ENCODE data around the gene DPH2.

DPH2 gene

DNA sequence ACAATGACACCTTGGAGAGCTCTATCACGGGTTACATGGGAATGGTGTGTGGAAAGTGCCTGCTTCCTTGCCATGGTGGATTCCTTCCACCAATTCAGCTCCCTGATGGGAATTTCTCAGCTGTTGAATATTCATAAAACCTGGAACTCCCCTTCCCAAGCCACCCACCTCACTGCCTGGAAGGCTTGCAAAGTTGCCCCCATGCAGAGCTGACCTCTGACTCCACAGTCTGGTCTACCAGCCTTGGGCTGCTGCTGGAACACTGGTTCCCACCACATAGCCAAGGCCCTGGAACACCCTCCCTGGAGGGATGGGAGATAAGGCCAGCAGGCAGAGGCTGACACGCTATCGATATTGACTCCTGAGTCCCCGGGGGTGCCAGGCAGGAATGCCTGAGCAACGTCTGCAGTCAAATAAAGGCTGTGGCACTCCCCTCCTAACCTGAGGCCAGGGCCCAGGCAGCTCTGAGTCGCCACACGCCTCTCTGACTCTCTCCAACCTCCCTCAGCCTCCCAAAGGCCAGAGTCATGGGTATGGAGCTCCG lies 30.4 kb downstream of the DPH2 start:
- no peak for DNase-seq (ENCODE audit: low read depth, low spot score)

DNA sequence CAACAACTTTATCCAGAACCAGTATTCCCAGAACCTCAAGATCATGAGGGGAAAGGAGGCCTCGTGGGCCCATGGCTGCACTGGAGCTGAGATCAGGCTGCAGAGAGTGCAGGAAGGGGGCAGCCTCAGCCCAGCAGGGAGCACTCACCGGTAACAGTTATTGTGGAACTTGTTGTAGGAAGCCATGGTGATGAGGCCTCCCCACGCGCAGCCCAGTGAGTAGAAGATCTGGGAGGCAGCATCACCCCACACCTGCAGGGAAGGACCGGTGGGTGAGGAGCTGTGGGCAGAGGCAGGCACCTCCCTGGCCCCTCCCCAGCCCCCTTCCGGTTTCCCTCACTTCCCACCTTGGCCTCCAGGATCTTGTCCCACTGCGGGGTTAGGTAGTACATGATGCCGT lies 32.4 kb downstream of the DPH2 start:
- DNase-seq (ENCODE audit: low read depth, low spot score) = no peak

DNA sequence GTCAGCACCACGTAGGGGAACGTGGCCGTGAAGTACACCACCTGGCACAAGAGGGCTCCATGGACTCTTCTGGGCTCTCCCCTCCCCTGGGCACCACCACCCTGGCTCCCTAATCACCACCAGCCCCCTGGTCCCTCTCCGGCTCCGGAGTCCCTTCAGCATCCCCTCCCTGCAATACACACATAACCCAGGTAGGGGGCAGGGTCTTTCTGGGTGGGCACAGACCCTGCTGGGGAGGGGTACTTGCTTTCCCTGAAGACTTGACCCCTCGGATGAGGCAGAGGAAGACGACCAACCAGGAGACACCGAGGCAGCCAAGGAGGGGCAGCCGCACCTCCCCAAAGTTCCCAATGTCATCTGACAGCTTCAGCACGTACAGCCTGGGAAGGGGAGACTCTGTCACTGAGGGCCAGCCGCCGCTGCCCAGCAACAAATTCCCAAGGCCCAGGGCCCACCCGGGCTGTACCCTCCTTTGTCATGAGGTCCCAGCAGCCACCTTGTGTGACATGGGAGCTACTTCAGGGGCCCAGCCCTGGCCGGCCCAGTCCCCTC lies 32.9 kb downstream of the DPH2 start:
- DNase-seq (ENCODE audit: low read depth, low spot score) = no peak

DNA sequence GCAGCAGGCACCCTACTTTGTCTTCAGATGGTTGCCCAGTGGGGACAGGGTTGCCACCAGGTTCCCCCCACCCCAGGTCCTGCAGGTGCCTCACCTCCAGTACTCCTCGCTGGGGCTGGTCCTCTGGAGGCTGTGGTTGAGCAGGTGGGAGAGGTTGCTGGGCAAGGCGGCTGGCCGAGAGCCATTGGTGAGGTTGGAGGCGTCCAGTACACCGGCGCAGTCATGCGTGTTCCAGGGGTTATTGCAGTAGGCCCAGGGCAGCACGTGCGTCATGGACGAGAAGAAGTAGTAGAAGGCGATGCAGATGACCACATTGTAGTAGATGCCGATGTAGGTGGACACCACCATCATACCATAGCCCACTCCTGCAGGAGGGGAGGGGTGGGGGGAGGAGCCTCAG lies 38.4 kb downstream of the DPH2 start:
- DNase-seq (ENCODE audit: low read depth, low spot score) = no peak

DNA sequence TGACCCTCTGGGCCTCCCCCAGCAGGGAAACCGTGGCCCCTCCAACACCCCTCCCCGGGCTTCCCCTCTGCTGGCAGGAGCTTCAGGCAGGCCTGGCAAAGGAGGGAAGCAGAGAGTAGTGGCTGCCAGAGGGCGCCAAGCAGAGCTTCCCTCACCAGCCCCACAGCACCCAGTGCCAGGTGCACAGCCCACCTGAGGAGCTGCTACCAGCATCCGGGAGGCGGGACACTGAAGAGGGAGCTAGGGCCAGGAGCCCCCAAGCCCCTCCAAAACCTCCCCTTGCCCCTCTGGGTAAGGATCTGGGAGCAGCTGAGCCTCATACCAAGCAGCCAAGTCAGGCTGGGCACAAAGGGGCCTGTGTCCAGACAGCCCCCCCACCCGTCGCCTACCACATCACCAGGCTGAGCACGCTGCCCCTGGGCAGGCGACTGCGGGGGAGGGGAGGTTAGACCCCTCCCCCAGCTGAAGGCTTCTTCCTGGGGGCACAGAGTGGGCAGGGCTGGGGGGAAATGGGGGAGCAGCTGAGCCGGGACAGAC lies 41.2 kb downstream of the DPH2 start:
- DNase-seq (ENCODE audit: low read depth, low spot score) = no peak

DNA sequence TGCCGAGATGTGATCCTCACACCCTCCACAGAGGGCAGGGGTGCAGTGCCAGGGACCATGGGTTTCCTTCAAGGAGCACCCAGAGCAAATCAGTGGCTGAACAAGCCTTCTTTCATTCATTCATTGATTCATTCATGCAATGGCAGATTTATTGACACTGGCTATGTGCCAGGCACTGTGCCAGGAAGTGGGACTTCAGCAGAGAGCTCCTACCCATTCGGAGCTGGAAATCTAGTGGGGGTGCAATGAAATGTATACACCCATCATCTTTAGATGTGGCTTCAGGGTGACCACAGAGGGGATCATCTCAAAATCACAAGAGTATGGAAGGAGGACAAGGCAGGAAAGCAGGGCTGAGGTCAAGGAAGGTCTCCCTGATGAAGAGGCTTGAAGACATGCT lies 42.6 kb downstream of the DPH2 start:
- DNase-seq (ENCODE audit: low read depth, low spot score) = no peak

DNA sequence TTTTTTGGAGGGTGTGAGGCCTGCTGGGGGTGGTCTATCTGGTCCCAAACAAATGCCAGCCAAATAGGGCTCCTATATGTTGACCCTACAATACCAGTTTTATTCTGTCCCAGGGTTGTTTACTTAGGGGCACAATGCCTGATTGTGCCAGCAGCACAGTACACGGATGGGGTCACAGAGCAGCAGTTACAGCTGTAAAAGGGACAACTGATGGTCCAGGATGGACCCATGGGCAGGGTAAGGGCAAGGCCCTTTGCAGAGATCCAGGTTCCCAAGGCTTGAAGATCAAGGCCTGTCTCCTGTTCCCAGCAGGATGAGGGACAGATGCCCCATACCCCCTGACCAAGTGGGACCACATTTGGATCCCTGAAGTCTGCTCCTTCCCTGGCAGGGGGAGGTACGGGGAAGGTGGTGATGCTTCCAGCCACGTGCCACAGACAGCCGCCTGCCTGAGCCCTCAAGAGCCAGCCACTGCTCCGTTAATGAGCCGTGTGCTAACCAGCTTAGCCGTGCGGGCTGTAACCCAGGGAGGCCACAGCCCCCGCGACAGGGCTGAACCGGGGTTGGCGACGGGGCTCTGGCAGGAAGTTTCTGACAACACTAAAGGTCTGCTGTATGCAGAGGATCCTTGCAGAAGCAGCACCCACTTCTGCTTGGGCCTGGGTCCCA lies 43.3 kb downstream of the DPH2 start:
- no peak for DNase-seq (ENCODE audit: low read depth, low spot score)

DNA sequence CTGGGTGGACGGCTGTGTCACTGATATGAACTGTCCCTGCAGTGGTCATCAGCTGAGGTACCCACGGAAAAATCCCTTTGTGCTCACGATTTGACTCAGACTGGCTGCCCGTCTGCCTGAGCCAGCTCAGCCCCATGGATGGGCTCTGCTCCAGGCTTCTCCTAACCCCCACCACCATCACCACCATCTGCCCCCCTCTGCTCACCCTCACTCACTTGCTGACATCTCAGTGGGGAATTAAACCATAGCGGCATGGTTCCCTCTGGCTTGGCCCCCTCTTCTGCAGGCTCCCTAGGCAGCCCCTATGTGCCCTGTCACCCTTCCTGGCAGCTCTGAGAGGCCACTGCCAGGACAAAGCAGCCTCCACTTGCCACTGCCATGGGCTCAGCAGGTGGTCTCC lies 44.1 kb downstream of the DPH2 start:
- DNase-seq (ENCODE audit: low read depth, low spot score) = no peak

DNA sequence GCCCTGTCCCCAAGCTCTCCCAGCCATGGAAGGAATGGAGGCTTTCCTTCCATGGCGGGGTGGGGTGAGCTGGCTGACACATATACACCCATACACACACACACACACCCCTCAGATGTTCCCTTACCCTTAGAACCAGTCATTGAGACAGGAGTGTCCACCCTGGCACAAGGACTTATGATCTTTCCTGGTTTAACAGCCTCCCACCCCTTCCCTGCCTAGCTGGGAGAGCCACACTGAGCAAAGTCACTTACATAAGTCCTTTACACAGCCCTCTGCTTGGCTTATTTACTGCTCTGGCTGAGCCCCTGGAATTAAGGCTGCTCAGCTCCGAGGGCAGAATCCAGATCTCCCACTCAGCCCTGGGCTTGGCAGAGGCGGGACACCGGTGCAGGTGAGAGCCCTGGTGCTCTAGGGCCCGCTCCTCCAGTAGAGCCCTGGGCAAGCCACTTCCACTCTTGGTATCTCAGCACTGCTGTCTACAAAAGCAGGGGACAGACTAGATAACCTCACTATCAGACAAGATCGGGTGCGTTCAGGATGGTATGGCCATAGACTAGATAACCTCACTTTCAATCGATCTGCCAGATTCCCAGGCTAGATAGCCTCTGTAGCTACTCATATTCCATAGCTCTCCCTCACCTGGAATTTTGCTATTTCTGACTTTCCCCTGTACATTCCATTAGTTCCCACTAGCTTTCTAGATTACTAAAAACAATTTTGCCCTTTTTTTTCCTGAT lies 44.7 kb downstream of the DPH2 start:
- no peak for DNase-seq (ENCODE audit: low read depth, low spot score)

DNA sequence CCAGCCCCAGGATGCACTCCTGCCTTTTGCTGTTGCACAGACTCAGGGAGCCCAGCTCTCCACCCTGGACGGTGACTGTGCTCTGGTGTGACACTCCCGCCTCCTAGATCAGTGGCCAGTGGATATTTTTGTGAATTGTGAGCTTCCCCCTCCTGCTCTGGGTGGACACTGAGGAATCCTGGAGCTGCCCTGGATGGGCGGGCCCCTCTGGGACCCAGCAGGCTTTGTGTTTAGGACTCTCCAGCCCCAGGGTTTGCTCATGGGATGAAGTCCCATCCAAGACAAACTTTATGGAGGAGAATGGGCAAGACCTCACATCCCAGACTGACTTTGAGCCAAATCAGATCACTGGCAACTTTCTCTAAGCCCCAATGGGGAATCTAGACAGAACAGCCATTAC lies 45.4 kb downstream of the DPH2 start:
- no peak for DNase-seq (ENCODE audit: low read depth, low spot score)

DNA sequence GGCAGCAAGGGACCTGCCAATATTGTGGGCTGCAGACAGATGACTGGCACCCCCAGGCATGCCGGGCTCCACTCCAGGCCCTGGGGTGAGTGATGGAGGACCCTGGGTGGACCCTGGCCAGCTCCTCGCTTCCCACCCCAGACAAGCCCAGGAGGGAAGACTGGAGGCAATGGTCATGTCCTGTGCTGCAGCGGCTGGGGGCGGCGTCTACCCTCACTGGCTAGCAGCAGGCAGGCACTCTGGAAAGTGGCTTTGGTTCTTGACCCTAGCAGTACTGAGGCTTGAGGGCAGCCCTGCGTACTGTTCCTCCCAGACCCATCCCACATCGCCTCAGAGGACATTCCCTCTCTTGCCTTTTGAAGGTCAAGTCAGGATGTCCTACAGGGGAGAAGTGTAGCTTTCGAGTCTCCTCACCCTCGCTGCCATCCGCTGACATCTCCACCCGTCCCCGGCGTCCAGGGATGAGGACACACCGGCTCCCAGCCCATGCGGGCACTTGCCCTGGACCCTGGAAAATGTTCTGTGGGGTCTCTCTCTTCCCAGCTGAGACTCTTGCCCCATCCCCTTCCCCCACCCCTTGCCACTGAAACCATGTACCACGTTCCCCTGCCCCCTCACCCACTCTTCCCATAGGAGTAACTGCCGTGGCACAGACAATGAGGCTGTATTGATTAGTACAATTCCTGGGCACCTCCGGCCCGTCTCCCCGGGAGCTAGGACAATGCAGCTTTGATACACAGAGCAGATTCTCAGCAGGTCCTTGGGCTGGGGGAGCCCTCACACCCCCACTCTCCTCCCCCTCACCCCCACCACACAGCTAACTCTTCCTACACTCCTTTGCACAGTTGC lies 46.5 kb downstream of the DPH2 start:
- no peak for DNase-seq (ENCODE audit: low read depth, low spot score)

DNA sequence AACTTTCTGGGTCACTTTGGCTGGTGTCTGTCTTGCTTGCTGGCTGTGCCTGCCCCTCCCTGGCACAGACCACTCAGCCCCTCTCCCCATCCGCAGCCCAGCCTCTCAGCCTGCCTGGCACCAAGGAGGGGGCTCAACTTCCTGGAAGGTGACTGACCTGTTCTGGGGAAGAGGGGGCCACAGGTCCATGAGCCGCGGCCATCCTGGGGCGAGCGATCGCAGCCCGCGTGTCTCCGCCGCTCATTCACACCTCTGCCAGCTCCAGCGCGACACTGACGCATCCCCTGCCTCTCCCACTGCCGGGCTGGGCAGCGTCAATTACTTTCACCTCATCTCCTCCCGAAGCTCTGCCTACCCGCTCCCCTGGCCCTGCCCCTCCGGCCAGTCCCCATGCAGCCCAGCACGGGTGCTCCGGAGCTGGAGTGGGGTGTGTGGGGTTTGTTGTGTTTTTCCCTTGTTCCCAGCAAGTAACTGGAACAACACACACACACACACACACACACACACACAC lies 47.1 kb downstream of the DPH2 start:
- no peak for DNase-seq (ENCODE audit: low read depth, low spot score)

DNA sequence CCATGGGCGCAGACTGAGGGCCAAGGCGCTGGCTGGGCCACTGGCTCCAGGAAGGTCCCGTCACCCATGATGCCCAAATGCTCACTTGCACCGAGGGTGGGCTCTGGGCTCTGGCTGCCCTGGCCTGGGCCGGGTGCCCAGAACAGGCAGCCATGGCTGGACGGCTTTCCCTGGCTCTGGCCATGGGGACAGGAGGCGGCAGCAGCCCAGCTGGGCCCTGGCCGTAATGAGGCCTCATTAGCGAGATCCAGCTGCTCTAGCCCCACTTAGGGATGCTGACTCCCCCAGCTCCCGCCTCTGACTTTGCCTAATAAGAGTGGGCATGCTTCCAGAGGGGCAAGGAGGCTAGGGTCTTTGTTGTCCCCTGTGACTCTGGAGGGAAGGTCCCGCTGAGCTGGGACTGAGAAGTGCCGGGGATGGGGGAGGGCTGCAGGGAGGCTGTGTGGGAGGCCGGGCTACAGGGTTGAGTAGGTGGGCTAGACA lies 49.7 kb downstream of the DPH2 start:
- DNase-seq (ENCODE audit: low read depth, low spot score) = no peak

DNA sequence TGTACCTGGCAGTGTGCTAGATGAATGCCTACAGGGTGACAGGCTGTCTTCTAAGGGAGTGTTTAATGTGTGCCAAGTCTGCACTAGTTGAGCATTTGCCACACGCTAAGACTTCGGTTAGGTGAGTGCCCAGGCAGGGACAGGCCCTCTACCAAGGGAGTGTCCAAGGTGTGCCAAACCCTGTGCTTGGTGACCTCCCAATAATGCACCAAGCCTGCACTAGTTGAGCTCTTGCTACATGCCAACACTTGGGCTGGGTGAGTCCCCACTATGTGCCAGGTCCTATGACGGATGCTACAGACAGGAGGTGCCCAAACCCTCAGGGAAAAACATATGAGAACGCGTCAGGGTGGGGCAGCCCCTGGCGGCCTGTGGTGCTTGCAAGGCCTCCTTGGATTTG lies 50.7 kb downstream of the DPH2 start:
- DNase-seq (ENCODE audit: low read depth, low spot score) = no peak

DNA sequence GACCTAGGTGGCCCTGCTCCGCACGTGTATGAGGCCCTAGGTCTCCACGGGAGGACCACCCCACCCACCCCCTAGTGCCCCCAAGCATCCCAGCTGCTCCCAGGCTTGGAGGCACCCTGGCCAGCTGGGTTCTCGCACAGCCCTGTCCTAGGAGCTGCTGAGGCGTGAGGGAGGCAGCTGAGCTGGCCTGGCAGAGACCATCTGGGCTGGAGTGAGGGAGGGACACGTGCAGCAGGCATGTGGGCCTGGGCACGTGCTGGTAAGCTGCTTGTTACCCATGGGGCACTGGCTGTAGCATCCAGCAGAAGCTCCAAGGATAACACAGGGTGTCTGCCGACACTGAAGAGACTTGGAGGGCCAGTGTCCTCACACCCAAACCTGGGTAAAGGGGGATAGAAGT lies 51.3 kb downstream of the DPH2 start:
- DNase-seq (ENCODE audit: low read depth, low spot score) = no peak

DNA sequence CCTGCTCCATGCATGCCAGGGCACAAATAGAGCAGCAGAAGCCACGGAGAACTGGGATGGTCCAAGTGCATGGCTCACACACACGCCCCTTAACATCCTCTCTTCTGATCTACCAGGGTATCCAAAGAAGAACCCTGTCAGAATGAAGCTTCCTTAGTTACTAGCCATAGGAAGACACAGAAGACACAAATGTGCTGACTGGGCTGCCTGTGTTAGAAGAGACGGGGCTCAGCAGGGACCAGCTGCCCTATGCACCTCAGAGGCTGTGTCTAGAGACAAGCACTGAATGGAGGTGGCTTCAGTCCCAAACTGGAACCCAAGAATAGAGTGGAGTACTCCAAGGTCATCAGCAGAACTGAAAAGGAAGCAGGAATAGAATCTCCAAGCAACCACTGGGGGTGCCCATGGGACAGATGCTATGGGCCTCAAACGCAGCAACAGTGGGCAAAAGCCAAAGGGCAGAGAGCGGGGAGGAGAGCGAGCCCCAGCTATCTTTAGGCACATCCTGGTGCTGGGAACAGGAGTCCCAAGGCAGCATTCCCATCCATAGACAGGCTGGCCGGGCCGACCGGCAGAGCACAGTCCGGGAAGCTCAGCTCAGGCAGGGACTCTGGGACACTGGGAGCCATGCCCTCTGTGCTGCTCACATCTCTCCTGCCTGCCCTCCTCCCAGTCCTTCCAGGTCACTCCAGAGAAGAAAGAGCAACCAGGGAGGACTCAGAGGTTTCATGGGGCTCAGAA lies 51.9 kb downstream of the DPH2 start:
- no peak for DNase-seq (ENCODE audit: low read depth, low spot score)

Measured in iPS DF 19.7 (cell line).